GM13976 (cell line): ENCODE results near the gene PHACTR1.
A peak's percentile ranks its signal among the peaks of the same experiment; 100 is the strongest.

Source experiments
- DNase-seq: peaks from one replicate; pipeline ENCODE4 v3.0.0; 2012; ENCODE audit warnings: low spot score
- CTCF ChIP-seq: IDR thresholded peaks from 2 replicates; pipeline ENCODE4 v1.5.1; 2012; ENCODE audit warnings: borderline replicate concordance, mild to moderate bottlenecking; ENCODE audit not compliant: insufficient read depth; ENCODE audit errors: extremely low read depth, missing control alignments, control extremely low read depth
- in situ Hi-C: fragments of 300-500 bp; cut with MboI; formaldehyde crosslinking; loops from one replicate; pipeline ENCODE4 v1.12.0; 2022; ENCODE audit warnings: low sequenced_read_pairs, mixed read lengths, inconsistent platforms; ENCODE audit not compliant: unreplicated experiment

The PHACTR1 gene

GRCh38 chr6:13091192-13091591 is 374.6 kb downstream of the PHACTR1 start:
- no peak for TF ChIP-seq CTCF
- in situ Hi-C loops: no loop called here
- DNase-seq: no peak

- in situ Hi-C loops: no loop called here
- DNase-seq: no peak
- TF ChIP-seq CTCF: no peak
Observed at GRCh38 chr6:13094781-13095425, 378.3 kb downstream of the PHACTR1 start.

- in situ Hi-C loops: no loop called here
Observed at GRCh38 chr6:13096084-13096483, 379.5 kb downstream of the PHACTR1 start.

GRCh38 chr6:13097454-13097853 is 380.9 kb downstream of the PHACTR1 start:
- DNase-seq: no peak
- in situ Hi-C loops: no loop called here
- TF ChIP-seq CTCF: no peak

More at GRCh38 chr6:13096084-13096483, 379.5 kb downstream of the PHACTR1 start:
- no peak for DNase-seq
- no peak for TF ChIP-seq CTCF

GRCh38 chr6:13098006-13098405 is 381.4 kb downstream of the PHACTR1 start:
- DNase-seq: no peak
- no peak for TF ChIP-seq CTCF
- in situ Hi-C loops: no loop called here

GRCh38 chr6:13098793-13099570 is 382.4 kb downstream of the PHACTR1 start:
- no peak for TF ChIP-seq CTCF
- in situ Hi-C loops: no loop called here
- DNase-seq: peak; percentile 4
